ENCODE data around the gene CCR9. TPM values are rescaled to one million over a fixed set of nuclear protein-coding genes. Genes with fewer than 3 reads are reported as not detected.
A peak's percentile ranks its signal among the peaks of the same experiment; 100 is the strongest.

Gene CCR9
- total and polyA plus RNA-seq, 2 experiments from 2014 or later = not detected

GRCh38 chr3:45938864-45939263, 52.5 kb downstream of the CCR9 start:
- ATAC-seq = peak; percentile 94
- no peak overlapping the region for H3K27ac Mint-ChIP-seq
- Histone ChIP-seq H3K9me2 (ENCODE audit: insufficient read depth) (no peaks in the 10 kb centered on the region), H4K20me1 (replicated peaks; ENCODE audit: insufficient read depth) (peaks cover 11% of the 10 kb centered on the region), H3K36me3 (ENCODE audit: insufficient read depth) (peaks cover 8% of the 10 kb centered on the region), H3K27me3 (ENCODE audit: insufficient read depth) (no peaks in the 10 kb centered on the region), H3F3A (replicated peaks; ENCODE audit: low read depth) (no peaks in the 10 kb centered on the region), H2AFZ (no peak overlapping the region), H3K79me2 (replicated peaks; ENCODE audit: insufficient read depth) (no peaks in the 10 kb centered on the region), H3K27ac (ENCODE audit: low read depth) (0 out of 2 replicates have a peak overlapping the region, but pooled peaks have one; percentile 48), H3K4me3 (no peak overlapping the region), H3K4me1 (ENCODE audit: insufficient read depth) (no peaks in the 10 kb centered on the region), H3K4me2 (no peak overlapping the region)
- TF ChIP-seq CTCF (conservative IDR thresholded peaks at IDR 0.05; ENCODE audit: low read depth in 2 of 2) (peak; percentile 86 to 97), ZNF331 (CRISPR knock-in tag; IDR thresholded peaks at IDR 0.05; ENCODE audit: low read depth) (no peak), EZH2 (IDR thresholded peaks at IDR 0.05; ENCODE audit: low read depth, unreplicated experiment) (no peak)
- DNase-seq (ENCODE audit: low spot score) = peak; percentile 91
- H3K9me3 Mint-ChIP-seq = no peaks in the 10 kb centered on the region; the same call in 2 of the 3 replicates
- H3K4me1 Mint-ChIP-seq = peaks cover 17% of the 10 kb centered on the region
- H3K27me3 Mint-ChIP-seq (ENCODE audit: insufficient read depth, low read depth, poor library complexity) = peaks cover 1% of the 10 kb centered on the region
- no peak overlapping the region for H3K4me3 Mint-ChIP-seq
- H3K36me3 Mint-ChIP-seq (ENCODE audit: low read depth) = peaks cover 26% of the 10 kb centered on the region

- H3K4me3 Mint-ChIP-seq = no peak overlapping the region
- Histone ChIP-seq H3K79me2 (replicated peaks; ENCODE audit: insufficient read depth) (no peaks in the 10 kb centered on the region), H2AFZ (no peak overlapping the region), H3K27ac (ENCODE audit: low read depth) (0 out of 2 replicates have a peak overlapping the region, but pooled peaks have one; percentile 48), H3F3A (replicated peaks; ENCODE audit: low read depth) (no peaks in the 10 kb centered on the region), H3K4me3 (no peak overlapping the region), H3K27me3 (ENCODE audit: insufficient read depth) (no peaks in the 10 kb centered on the region), H3K9me2 (ENCODE audit: insufficient read depth) (no peaks in the 10 kb centered on the region), H3K4me2 (no peak overlapping the region), H3K36me3 (ENCODE audit: insufficient read depth) (peaks cover 8% of the 10 kb centered on the region), H3K4me1 (ENCODE audit: insufficient read depth) (no peaks in the 10 kb centered on the region), H4K20me1 (replicated peaks; ENCODE audit: insufficient read depth) (peaks cover 11% of the 10 kb centered on the region)
- DNase-seq (ENCODE audit: low spot score) (no peak), ATAC-seq (peak; percentile 38)
- peaks cover 17% of the 10 kb centered on the region for H3K4me1 Mint-ChIP-seq
- peaks cover 23% of the 10 kb centered on the region for H3K36me3 Mint-ChIP-seq (ENCODE audit: low read depth)
- H3K27ac Mint-ChIP-seq = no peak overlapping the region
- peaks cover 1% of the 10 kb centered on the region for H3K27me3 Mint-ChIP-seq (ENCODE audit: insufficient read depth, low read depth, poor library complexity)
- no peaks in the 10 kb centered on the region; the same call in 2 of the 3 replicates for H3K9me3 Mint-ChIP-seq
- TF ChIP-seq ZNF114 (CRISPR knock-in tag; IDR thresholded peaks at IDR 0.05) = no peak
- no peak for TF ChIP-seq NANOG (IDR thresholded peaks at IDR 0.05; ENCODE audit: borderline replicate concordance)
- no peak for TF ChIP-seq EZH2phosphoT487 (IDR thresholded peaks at IDR 0.05; ENCODE audit: unreplicated experiment)
- no peak for TF ChIP-seq EZH2 (IDR thresholded peaks at IDR 0.05; ENCODE audit: low read depth, unreplicated experiment)
- TF ChIP-seq, protein P1, sequence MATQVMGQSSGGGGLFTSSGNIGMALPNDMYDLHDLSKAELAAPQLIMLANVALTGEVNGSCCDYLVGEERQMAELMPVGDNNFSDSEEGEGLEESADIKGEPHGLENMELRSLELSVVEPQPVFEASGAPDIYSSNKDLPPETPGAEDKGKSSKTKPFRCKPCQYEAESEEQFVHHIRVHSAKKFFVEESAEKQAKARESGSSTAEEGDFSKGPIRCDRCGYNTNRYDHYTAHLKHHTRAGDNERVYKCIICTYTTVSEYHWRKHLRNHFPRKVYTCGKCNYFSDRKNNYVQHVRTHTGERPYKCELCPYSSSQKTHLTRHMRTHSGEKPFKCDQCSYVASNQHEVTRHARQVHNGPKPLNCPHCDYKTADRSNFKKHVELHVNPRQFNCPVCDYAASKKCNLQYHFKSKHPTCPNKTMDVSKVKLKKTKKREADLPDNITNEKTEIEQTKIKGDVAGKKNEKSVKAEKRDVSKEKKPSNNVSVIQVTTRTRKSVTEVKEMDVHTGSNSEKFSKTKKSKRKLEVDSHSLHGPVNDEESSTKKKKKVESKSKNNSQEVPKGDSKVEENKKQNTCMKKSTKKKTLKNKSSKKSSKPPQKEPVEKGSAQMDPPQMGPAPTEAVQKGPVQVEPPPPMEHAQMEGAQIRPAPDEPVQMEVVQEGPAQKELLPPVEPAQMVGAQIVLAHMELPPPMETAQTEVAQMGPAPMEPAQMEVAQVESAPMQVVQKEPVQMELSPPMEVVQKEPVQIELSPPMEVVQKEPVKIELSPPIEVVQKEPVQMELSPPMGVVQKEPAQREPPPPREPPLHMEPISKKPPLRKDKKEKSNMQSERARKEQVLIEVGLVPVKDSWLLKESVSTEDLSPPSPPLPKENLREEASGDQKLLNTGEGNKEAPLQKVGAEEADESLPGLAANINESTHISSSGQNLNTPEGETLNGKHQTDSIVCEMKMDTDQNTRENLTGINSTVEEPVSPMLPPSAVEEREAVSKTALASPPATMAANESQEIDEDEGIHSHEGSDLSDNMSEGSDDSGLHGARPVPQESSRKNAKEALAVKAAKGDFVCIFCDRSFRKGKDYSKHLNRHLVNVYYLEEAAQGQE (IDR thresholded peaks at IDR 0.05; ENCODE audit: unreplicated experiment) = no peak
- TF ChIP-seq, protein P2, sequence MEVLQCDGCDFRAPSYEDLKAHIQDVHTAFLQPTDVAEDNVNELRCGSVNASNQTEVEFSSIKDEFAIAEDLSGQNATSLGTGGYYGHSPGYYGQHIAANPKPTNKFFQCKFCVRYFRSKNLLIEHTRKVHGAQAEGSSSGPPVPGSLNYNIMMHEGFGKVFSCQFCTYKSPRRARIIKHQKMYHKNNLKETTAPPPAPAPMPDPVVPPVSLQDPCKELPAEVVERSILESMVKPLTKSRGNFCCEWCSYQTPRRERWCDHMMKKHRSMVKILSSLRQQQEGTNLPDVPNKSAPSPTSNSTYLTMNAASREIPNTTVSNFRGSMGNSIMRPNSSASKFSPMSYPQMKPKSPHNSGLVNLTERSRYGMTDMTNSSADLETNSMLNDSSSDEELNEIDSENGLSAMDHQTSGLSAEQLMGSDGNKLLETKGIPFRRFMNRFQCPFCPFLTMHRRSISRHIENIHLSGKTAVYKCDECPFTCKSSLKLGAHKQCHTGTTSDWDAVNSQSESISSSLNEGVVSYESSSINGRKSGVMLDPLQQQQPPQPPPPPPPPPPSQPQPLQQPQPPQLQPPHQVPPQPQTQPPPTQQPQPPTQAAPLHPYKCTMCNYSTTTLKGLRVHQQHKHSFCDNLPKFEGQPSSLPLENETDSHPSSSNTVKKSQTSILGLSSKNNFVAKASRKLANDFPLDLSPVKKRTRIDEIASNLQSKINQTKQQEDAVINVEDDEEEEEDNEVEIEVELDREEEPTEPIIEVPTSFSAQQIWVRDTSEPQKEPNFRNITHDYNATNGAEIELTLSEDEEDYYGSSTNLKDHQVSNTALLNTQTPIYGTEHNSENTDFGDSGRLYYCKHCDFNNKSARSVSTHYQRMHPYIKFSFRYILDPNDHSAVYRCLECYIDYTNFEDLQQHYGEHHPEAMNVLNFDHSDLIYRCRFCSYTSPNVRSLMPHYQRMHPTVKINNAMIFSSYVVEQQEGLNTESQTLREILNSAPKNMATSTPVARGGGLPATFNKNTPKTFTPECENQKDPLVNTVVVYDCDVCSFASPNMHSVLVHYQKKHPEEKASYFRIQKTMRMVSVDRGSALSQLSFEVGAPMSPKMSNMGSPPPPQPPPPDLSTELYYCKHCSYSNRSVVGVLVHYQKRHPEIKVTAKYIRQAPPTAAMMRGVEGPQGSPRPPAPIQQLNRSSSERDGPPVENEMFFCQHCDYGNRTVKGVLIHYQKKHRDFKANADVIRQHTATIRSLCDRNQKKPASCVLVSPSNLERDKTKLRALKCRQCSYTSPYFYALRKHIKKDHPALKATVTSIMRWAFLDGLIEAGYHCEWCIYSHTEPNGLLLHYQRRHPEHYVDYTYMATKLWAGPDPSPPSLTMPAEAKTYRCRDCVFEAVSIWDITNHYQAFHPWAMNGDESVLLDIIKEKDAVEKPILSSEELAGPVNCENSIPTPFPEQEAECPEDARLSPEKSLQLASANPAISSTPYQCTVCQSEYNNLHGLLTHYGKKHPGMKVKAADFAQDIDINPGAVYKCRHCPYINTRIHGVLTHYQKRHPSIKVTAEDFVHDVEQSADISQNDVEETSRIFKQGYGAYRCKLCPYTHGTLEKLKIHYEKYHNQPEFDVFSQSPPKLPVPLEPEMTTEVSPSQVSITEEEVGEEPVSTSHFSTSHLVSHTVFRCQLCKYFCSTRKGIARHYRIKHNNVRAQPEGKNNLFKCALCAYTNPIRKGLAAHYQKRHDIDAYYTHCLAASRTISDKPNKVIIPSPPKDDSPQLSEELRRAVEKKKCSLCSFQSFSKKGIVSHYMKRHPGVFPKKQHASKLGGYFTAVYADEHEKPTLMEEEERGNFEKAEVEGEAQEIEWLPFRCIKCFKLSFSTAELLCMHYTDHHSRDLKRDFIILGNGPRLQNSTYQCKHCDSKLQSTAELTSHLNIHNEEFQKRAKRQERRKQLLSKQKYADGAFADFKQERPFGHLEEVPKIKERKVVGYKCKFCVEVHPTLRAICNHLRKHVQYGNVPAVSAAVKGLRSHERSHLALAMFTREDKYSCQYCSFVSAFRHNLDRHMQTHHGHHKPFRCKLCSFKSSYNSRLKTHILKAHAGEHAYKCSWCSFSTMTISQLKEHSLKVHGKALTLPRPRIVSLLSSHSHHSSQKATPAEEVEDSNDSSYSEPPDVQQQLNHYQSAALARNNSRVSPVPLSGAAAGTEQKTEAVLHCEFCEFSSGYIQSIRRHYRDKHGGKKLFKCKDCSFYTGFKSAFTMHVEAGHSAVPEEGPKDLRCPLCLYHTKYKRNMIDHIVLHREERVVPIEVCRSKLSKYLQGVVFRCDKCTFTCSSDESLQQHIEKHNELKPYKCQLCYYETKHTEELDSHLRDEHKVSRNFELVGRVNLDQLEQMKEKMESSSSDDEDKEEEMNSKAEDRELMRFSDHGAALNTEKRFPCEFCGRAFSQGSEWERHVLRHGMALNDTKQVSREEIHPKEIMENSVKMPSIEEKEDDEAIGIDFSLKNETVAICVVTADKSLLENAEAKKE (CRISPR knock-in tag; IDR thresholded peaks at IDR 0.05) = no peak
Measured at GRCh38 chr3:45939341-45939771, 53.0 kb downstream of the CCR9 start.

All from GM23338 (cell line).